K562 (cell line): ENCODE data around the gene SLC35G2. TPM values are rescaled to one million over a fixed set of nuclear protein-coding genes. Genes with fewer than 3 reads are reported as not detected.

ENCODE experiments used
- ARID4B ChIP-seq: sonication (generic); formaldehyde crosslinking; IDR thresholded peaks from 2 replicates; pipeline ENCODE4 v1.8.0; 2022; ENCODE audit warnings: mild to moderate bottlenecking, missing genetic modification reagents
- CC2D1A ChIP-seq: fragments of 450-650 bp; IDR thresholded peaks from 2 replicates; pipeline ENCODE4 v1.6.1; 2017; ENCODE audit warnings: mild to moderate bottlenecking
- CXXC5 ChIP-seq: fragments of 250-450 bp; sonication (Bioruptor Pico); IDR thresholded peaks from 2 replicates; pipeline ENCODE4 v1.8.0; 2022; ENCODE audit warnings: inconsistent platforms, mild to moderate bottlenecking, moderate library complexity
- ESRRB ChIP-seq: fragments of 250-450 bp; sonication (Bioruptor Pico); IDR thresholded peaks from 2 replicates; pipeline ENCODE4 v1.5.0; 2020; ENCODE audit warnings: mild to moderate bottlenecking, moderate library complexity, borderline replicate concordance
- FOXJ3 ChIP-seq: sonication (generic); formaldehyde crosslinking; IDR thresholded peaks from 2 replicates; pipeline ENCODE4 v1.4.0; 2020; ENCODE audit warnings: mild to moderate bottlenecking, missing genetic modification reagents
- FOXM1 ChIP-seq, 2 experiments: fragments of 450-650 bp in 1 of 2; sonication (generic) in 1 of 2; formaldehyde crosslinking in 1 of 2; IDR thresholded peaks; 2 replicates each; pipeline versions ENCODE4 v1.6.1 to v1.9.0; 2017 to 2022; ENCODE audit warnings: low read depth in 2 of 2, mild to moderate bottlenecking in 2 of 2, missing genetic modification reagents in 1 of 2, moderate library complexity in 1 of 2
- ILF3 ChIP-seq: fragments of 450-650 bp; IDR thresholded peaks from 2 replicates; pipeline ENCODE4 v1.6.1; 2018; ENCODE audit warnings: antibody characterized with exemption, mild to moderate bottlenecking, moderate library complexity, borderline replicate concordance
- MYBL2 ChIP-seq, 2 experiments: fragments of 450-650 bp in 1 of 2; sonication (generic) in 1 of 2; formaldehyde crosslinking in 1 of 2; IDR thresholded peaks; 2 replicates each; pipeline versions ENCODE4 v1.6.1 to v1.8.1; 2017 to 2022; ENCODE audit warnings: borderline replicate concordance in 1 of 2, inconsistent platforms in 1 of 2, low read depth in 1 of 2, mild to moderate bottlenecking in 1 of 2, missing genetic modification reagents in 1 of 2, moderate library complexity in 1 of 2
- NFE2 ChIP-seq: IDR thresholded peaks from 2 replicates; pipeline ENCODE4 v1.6.1; 2014; ENCODE audit warnings: antibody characterized with exemption, low read depth
- RBM34 ChIP-seq: fragments of 200-400 bp; formaldehyde crosslinking; IDR thresholded peaks from 2 replicates; pipeline ENCODE4 v1.6.1; 2018; ENCODE audit warnings: low read length, borderline replicate concordance; ENCODE audit not compliant: insufficient read depth
- SAP30 ChIP-seq: fragments of 200-600 bp; sonication (generic); IDR thresholded peaks from 2 replicates; pipeline ENCODE4 v1.6.1; 2012; ENCODE audit warnings: borderline replicate concordance, low read depth, mild to moderate bottlenecking, moderate library complexity, low read length, control low read depth, inconsistent platforms; ENCODE audit not compliant: insufficient read depth, poor library complexity, severe bottlenecking
- SMAD2 ChIP-seq: fragments of 150-350 bp; IDR thresholded peaks from 2 replicates; pipeline ENCODE4 v1.6.1; 2014; ENCODE audit warnings: low read depth, mild to moderate bottlenecking, low read length
- SMARCE1 ChIP-seq: fragments of 450-650 bp; IDR thresholded peaks from 2 replicates; pipeline ENCODE4 v1.7.1; 2016; ENCODE audit warnings: mild to moderate bottlenecking
- SPI1 ChIP-seq: IDR thresholded peaks from 2 replicates; pipeline ENCODE4 v1.6.1; 2011; ENCODE audit warnings: low read depth, low read length, control low read depth, borderline replicate concordance
- TOE1 ChIP-seq, 2 experiments: fragments of 450-650 bp in 1 of 2; sonication (generic) in 1 of 2; formaldehyde crosslinking in 1 of 2; IDR thresholded peaks; 2 replicates each; pipeline versions ENCODE4 v1.7.1 to v1.8.0; 2016 to 2022; ENCODE audit warnings: borderline replicate concordance in 2 of 2, mild to moderate bottlenecking in 2 of 2, antibody characterized with exemption in 1 of 2, inconsistent platforms in 1 of 2, low read depth in 1 of 2, missing genetic modification reagents in 1 of 2, moderate library complexity in 1 of 2
- ZNF274 ChIP-seq: IDR thresholded peaks from 2 replicates; pipeline ENCODE4 v1.6.1; 2011; ENCODE audit warnings: low read depth, mild to moderate bottlenecking, low read length, moderate library complexity, borderline replicate concordance
- ZNF512 ChIP-seq: IDR thresholded peaks from 2 replicates; pipeline ENCODE4 v1.6.1; 2016; ENCODE audit warnings: missing genetic modification characterization, missing compliant biosample characterization
- ZNF586 ChIP-seq: fragments of 450-650 bp; formaldehyde crosslinking; conservative IDR thresholded peaks from 2 replicates; pipeline ENCODE4 v1.4.0; 2020; ENCODE audit warnings: mild to moderate bottlenecking, moderate library complexity
- polyA plus RNA-seq, 8 experiments: library from polyadenylated mRNA; depleted of rRNA in 4 of 8; stranded (reverse) in 5 of 8; unstranded in 3 of 8; fragments of >200 nt; fragmentation: Nextera tagmentation in 2 of 8; fragmentation: Illumina TruSeq in 1 of 8; extraction: Ambion mirVana in 2 of 8; extraction: Trizol in 1 of 8; gene quantifications; 2 replicates each; pipeline versions ENCODE4 v1.2.1 to v1.2.3, GENCODE V29; 2011 to 2014; ENCODE audit warnings: inconsistent platforms in 1 of 8, missing spikeins in 1 of 8
- total RNA-seq, 7 experiments: library from RNA; depleted of rRNA in 6 of 7; stranded (reverse); fragments of >200 nt in 6 of 7; fragmentation: Illumina TruSeq in 2 of 7; extraction: Trizol in 2 of 7; gene quantifications; 2 replicates each; pipeline versions ENCODE4 v1.2.1 to v1.2.3, GENCODE V29; 2011 to 2021; ENCODE audit warnings: low replicate concordance in 1 of 7
- TF ChIP-seq, protein P1 (sequence below), 2 experiments: fragments of 450-650 bp in 1 of 2; sonication (generic) in 1 of 2; formaldehyde crosslinking; conservative IDR thresholded peaks; 2 replicates each; pipeline versions ENCODE4 v1.4.0 to v1.8.1; 2020 to 2022; ENCODE audit warnings: mild to moderate bottlenecking in 1 of 2, missing genetic modification reagents in 1 of 2

Gene SLC35G2
- total and polyA plus RNA-seq, 9 of the 15 experiments (the other 6 are each of a cell fraction or from before 2014, with no cell fraction given): 2.6 to 5.9 (median 3.2) TPM

GRCh38 chr3:136861890-136862616 lies 43.1 kb downstream of the SLC35G2 start, which contains the start of gene NCK1 (continued):
- TF ChIP-seq TOE1 (IDR thresholded peaks at IDR 0.05; ENCODE audit: borderline replicate concordance) (0 out of 2 replicates have a peak, but pooled peaks have one; percentile 26), TOE1 (CRISPR knock-in tag; IDR thresholded peaks at IDR 0.05; ENCODE audit: borderline replicate concordance, low read depth) (no peak), ARID4B (peak; percentile 83), ZNF274 (no peak), CC2D1A (no peak), CXXC5 (peak; percentile 95), SMAD2 (no peak), MYBL2 (IDR thresholded peaks at IDR 0.05; ENCODE audit: low read depth) (no peak), MYBL2 (CRISPR knock-in tag; IDR thresholded peaks at IDR 0.05; ENCODE audit: borderline replicate concordance) (no peak), ESRRB (no peak), FOXM1 (IDR thresholded peaks at IDR 0.05; ENCODE audit: low read depth) (no peak), FOXM1 (CRISPR knock-in tag; IDR thresholded peaks at IDR 0.05; ENCODE audit: low read depth) (no peak), ILF3 (no peak), FOXJ3 (no peak), NFE2 (no peak), ZNF586 (CRISPR knock-in tag) (no peak), SAP30 (peak; percentile 35), ZNF512 (tag) (no peak), SPI1 (0 out of 2 replicates have a peak, but pooled peaks have one; percentile 17), RBM34 (no peak), SMARCE1 (no peak)
- TF ChIP-seq, protein P1, sequence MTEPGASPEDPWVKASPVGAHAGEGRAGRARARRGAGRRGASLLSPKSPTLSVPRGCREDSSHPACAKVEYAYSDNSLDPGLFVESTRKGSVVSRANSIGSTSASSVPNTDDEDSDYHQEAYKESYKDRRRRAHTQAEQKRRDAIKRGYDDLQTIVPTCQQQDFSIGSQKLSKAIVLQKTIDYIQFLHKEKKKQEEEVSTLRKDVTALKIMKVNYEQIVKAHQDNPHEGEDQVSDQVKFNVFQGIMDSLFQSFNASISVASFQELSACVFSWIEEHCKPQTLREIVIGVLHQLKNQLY (CRISPR knock-in tag; conservative IDR thresholded peaks at IDR 0.05): no peak
